Smooth muscle cell (in vitro differentiated cells): ENCODE measurements around the gene ABLIM1. TPM values are rescaled to one million over a fixed set of nuclear protein-coding genes. Genes with fewer than 3 reads are reported as not detected.

Experiments
- DNase-seq: peaks from one replicate; lab custom pipeline; 2025; ENCODE audit not compliant: unreplicated experiment; lab: John Stamatoyannopoulos, UW
- H2AFZ ChIP-seq: fragments of 200-600 bp; sonication (generic); 2 replicates; pipeline ENCODE4 v1.6.0; 2016; ENCODE audit warnings: antibody characterized with exemption, low read depth, mild to moderate bottlenecking
- H3F3A ChIP-seq: fragments of 200-600 bp; sonication (generic); 2 replicates; pipeline ENCODE4 v1.6.0; 2017; ENCODE audit warnings: antibody characterized with exemption, low read depth
- H3K27ac ChIP-seq: fragments of 200-600 bp; sonication (generic); 2 replicates; pipeline ENCODE4 v1.5.1; 2016; ENCODE audit warnings: low read depth, mild to moderate bottlenecking
- H3K27me3 ChIP-seq: fragments of 200-600 bp; sonication (generic); 2 replicates; pipeline ENCODE4 v1.6.1; 2016; ENCODE audit warnings: low read depth, mild to moderate bottlenecking
- H3K36me3 ChIP-seq: fragments of 200-600 bp; sonication (generic); 2 replicates; pipeline ENCODE4 v1.5.1; 2016; ENCODE audit warnings: low read depth
- H3K4me1 ChIP-seq: fragments of 200-600 bp; sonication (generic); 2 replicates; pipeline ENCODE4 v1.5.1; 2016; ENCODE audit warnings: low read depth
- H3K4me2 ChIP-seq: fragments of 200-600 bp; sonication (generic); 2 replicates; pipeline ENCODE4 v1.6.0; 2016; ENCODE audit warnings: mild to moderate bottlenecking
- H3K4me3 ChIP-seq: fragments of 200-600 bp; sonication (generic); 2 replicates; pipeline ENCODE4 v1.5.1; 2016; ENCODE audit warnings: mild to moderate bottlenecking
- H3K79me2 ChIP-seq: fragments of 200-600 bp; sonication (generic); 2 replicates; pipeline ENCODE4 v1.6.0; 2016; ENCODE audit warnings: low read depth, mild to moderate bottlenecking
- H3K9ac ChIP-seq: fragments of 200-600 bp; sonication (generic); 2 replicates; pipeline ENCODE4 v1.6.0; 2016; ENCODE audit warnings: low read depth
- H3K9me3 ChIP-seq: fragments of 200-600 bp; sonication (generic); replicated peaks from 2 replicates; pipeline ENCODE4 v1.5.1; 2016; ENCODE audit warnings: low read depth
- H4K20me1 ChIP-seq: fragments of 200-600 bp; sonication (generic); 2 replicates; pipeline ENCODE4 v1.6.0; 2016; ENCODE audit warnings: low read depth
- CTCF ChIP-seq: fragments of 200-600 bp; sonication (generic); IDR thresholded peaks from 2 replicates; pipeline ENCODE4 v1.5.1; 2017; ENCODE audit warnings: borderline replicate concordance, mild to moderate bottlenecking, antibody characterized with exemption; ENCODE audit not compliant: insufficient read depth, poor library complexity, severe bottlenecking
- WGBS: methylation state at CpG from one replicate; pipeline ENCODE4 v1.1.7; 2016; ENCODE audit warnings: low lambda C conversion rate; 5-methylcytosine and 5-hydroxymethylcytosine counted together
- polyA plus RNA-seq: library from polyadenylated mRNA; unstranded; fragments of >200 nt; fragmentation: Nextera tagmentation; extraction: Ambion mirVana; gene quantifications from 2 replicates; pipeline ENCODE4 v1.2.1, GENCODE V29; 2016
- total RNA-seq: library from RNA; depleted of rRNA; stranded (reverse); fragments of >200 nt; gene quantifications from 2 replicates; pipeline ENCODE4 v1.2.3, GENCODE V29; 2014

The ABLIM1 gene
- total and polyA plus RNA-seq, 2 experiments from 2014 or later = 1.6 to 17.6 TPM

GRCh38 chr10:114540236-114540635 lies 117.8 kb downstream of the ABLIM1 start:
- H3K27me3 ChIP-seq = no peaks in the 10 kb centered on the region

GRCh38 chr10:114539623-114540022 lies 118.5 kb downstream of the ABLIM1 start:
- Histone ChIP-seq H3K27ac (no peak overlapping the region), H3K27me3 (no peaks in the 10 kb centered on the region), H2AFZ (no peak overlapping the region), H3F3A (no peaks in the 10 kb centered on the region), H3K36me3 (no peaks in the 10 kb centered on the region), H3K9ac (no peak overlapping the region), H3K4me3 (no peak overlapping the region), H3K79me2 (no peaks in the 10 kb centered on the region), H3K4me2 (no peak overlapping the region), H4K20me1 (no peaks in the 10 kb centered on the region), H3K9me3 (no peaks in the 10 kb centered on the region), H3K4me1 (peaks cover 10% of the 10 kb centered on the region)
- 86% methylated on average over 2 of the region's 2 CpGs for WGBS
- TF ChIP-seq CTCF = no peak
- DNase-seq = no peak

More at GRCh38 chr10:114540236-114540635, 117.8 kb downstream of the ABLIM1 start:
- no peaks in the 10 kb centered on the region for H3K9me3 ChIP-seq
- no peak overlapping the region for H3K27ac ChIP-seq
- no peaks in the 10 kb centered on the region for H4K20me1 ChIP-seq
- H3F3A ChIP-seq = no peaks in the 10 kb centered on the region
- no peaks in the 10 kb centered on the region for H3K36me3 ChIP-seq
- 66% methylated on average over 8 of the region's 8 CpGs for WGBS
- H3K4me3 ChIP-seq = no peak overlapping the region
- no peak for DNase-seq
- no peak overlapping the region for H3K4me2 ChIP-seq
- no peak for TF ChIP-seq CTCF
- H3K9ac ChIP-seq = no peak overlapping the region
- peaks cover 10% of the 10 kb centered on the region for H3K4me1 ChIP-seq
- H3K79me2 ChIP-seq = no peaks in the 10 kb centered on the region
- no peak overlapping the region for H2AFZ ChIP-seq

GRCh38 chr10:114538181-114538906 lies 119.7 kb downstream of the ABLIM1 start:
- no peak for DNase-seq
- H3K79me2 ChIP-seq = no peaks in the 10 kb centered on the region
- H3K4me1 ChIP-seq = peaks cover 10% of the 10 kb centered on the region
- no peaks in the 10 kb centered on the region for H3K9me3 ChIP-seq
- H3K9ac ChIP-seq = no peak overlapping the region
- no peak for TF ChIP-seq CTCF
- no peaks in the 10 kb centered on the region for H4K20me1 ChIP-seq
- H3K27me3 ChIP-seq = no peaks in the 10 kb centered on the region
- H2AFZ ChIP-seq = no peak overlapping the region
- H3K27ac ChIP-seq = no peak overlapping the region
- H3K4me3 ChIP-seq = no peak overlapping the region
- 68% methylated on average over 13 of the region's 13 CpGs for WGBS
- H3K4me2 ChIP-seq = no peak overlapping the region
- H3F3A ChIP-seq = no peaks in the 10 kb centered on the region
- H3K36me3 ChIP-seq = no peaks in the 10 kb centered on the region

- Histone ChIP-seq H3K4me3 (no peak overlapping the region), H3K4me2 (no peak overlapping the region), H2AFZ (no peak overlapping the region), H3K9ac (no peak overlapping the region), H3F3A (no peaks in the 10 kb centered on the region), H4K20me1 (no peaks in the 10 kb centered on the region), H3K9me3 (no peaks in the 10 kb centered on the region), H3K36me3 (no peaks in the 10 kb centered on the region), H3K27me3 (no peaks in the 10 kb centered on the region), H3K79me2 (no peaks in the 10 kb centered on the region), H3K4me1 (peaks cover 10% of the 10 kb centered on the region), H3K27ac (no peak overlapping the region)
- DNase-seq = no peak
- WGBS = 83% methylated on average over 1 of the region's 1 CpG
- TF ChIP-seq CTCF = no peak
These were observed 120.3 kb downstream of the ABLIM1 start for GRCh38 chr10:114537736-114538135.
